Measurements from ENCODE around the gene ICE1.

- TF ChIP-seq CTCF (IDR thresholded peaks at IDR 0.05): no peak
- TF ChIP-seq EZH2 (IDR thresholded peaks at IDR 0.05; ENCODE audit: borderline replicate concordance, insufficient read depth, low read depth, low read length, poor library complexity, severe bottlenecking): no peak
Observed at GRCh38 chr5:5533927-5534326, 111.5 kb downstream of the ICE1 start.

All from B cell (primary cell).